Cardiac fibroblast (primary cell): Measurements from ENCODE around the gene SNX5.
A peak's percentile ranks its signal among the peaks of the same experiment; 100 is the strongest.

Source experiments
- DNase-seq, 2 donors: peaks; one replicate each; pipeline versions ENCODE4 v3.0.0 to v3.0.0-alpha.2; 2010; ENCODE audit warnings: low read depth in 2 of 2
- H3K4me3 ChIP-seq, 2 donors: replicated peaks in 1 of 2; 1 replicate in 1 of 2; 2 replicates in 1 of 2; pipeline ENCODE4 v1.5.1; 2011; ENCODE audit warnings: low read depth in 2 of 2, low read length in 2 of 2, mild to moderate bottlenecking in 2 of 2, moderate library complexity in 1 of 2
- CTCF ChIP-seq: IDR thresholded peaks from one replicate; pipeline ENCODE4 v1.5.1; 2011; ENCODE audit warnings: low read depth, mild to moderate bottlenecking, low read length, inconsistent platforms

The SNX5 gene

GRCh38 chr20:18011482-18011881 lies 42.9 kb upstream of the SNX5 start:
- DNase-seq, result no peak
- TF ChIP-seq CTCF, result no peak
- no peak overlapping the region for H3K4me3 ChIP-seq

- no peak for DNase-seq
- no peak for TF ChIP-seq CTCF
These were observed 40.5 kb upstream of the SNX5 start for GRCh38 chr20:18009116-18009515.

GRCh38 chr20:18007534-18008292 lies 39.1 kb upstream of the SNX5 start:
- H3K4me3 ChIP-seq, result no peak overlapping the region
- DNase-seq, result peak in 1 of 2 donors; percentile 33
- TF ChIP-seq CTCF, result no peak

More at GRCh38 chr20:18009116-18009515, 40.5 kb upstream of the SNX5 start:
- no peak overlapping the region for H3K4me3 ChIP-seq

- DNase-seq, result no peak
- no peak for TF ChIP-seq CTCF
These were observed 38.1 kb upstream of the SNX5 start for GRCh38 chr20:18006684-18007083.

GRCh38 chr20:18005990-18006364 lies 37.4 kb upstream of the SNX5 start:
- TF ChIP-seq CTCF, result no peak

More at GRCh38 chr20:18006684-18007083, 38.1 kb upstream of the SNX5 start:
- no peak overlapping the region for H3K4me3 ChIP-seq

GRCh38 chr20:18005170-18005989 lies 36.8 kb upstream of the SNX5 start:
- H3K4me3 ChIP-seq, result no peak overlapping the region
- no peak for TF ChIP-seq CTCF
- no peak for DNase-seq

More at GRCh38 chr20:18005990-18006364, 37.4 kb upstream of the SNX5 start:
- no peak overlapping the region for H3K4me3 ChIP-seq
- no peak for DNase-seq
